GM13976 (cell line): ENCODE measurements around the gene TTC21A.

Source experiments
- DNase-seq: peaks from one replicate; pipeline ENCODE4 v3.0.0; 2012; ENCODE audit warnings: low spot score
- CTCF ChIP-seq: IDR thresholded peaks from 2 replicates; pipeline ENCODE4 v1.5.1; 2012; ENCODE audit warnings: borderline replicate concordance, mild to moderate bottlenecking; ENCODE audit not compliant: insufficient read depth; ENCODE audit errors: extremely low read depth, missing control alignments, control extremely low read depth
- in situ Hi-C: fragments of 300-500 bp; cut with MboI; formaldehyde crosslinking; loops from one replicate; pipeline ENCODE4 v1.12.0; 2022; ENCODE audit warnings: low sequenced_read_pairs, mixed read lengths, inconsistent platforms; ENCODE audit not compliant: unreplicated experiment

TTC21A gene

GRCh38 chr3:39067286-39067685 lies 40.2 kb upstream of the TTC21A start:
- no peak for TF ChIP-seq CTCF
- in situ Hi-C loops = no loop called here
- no peak for DNase-seq

- no peak for TF ChIP-seq CTCF
- in situ Hi-C loops = no loop called here
- no peak for DNase-seq
These were observed 38.9 kb upstream of the TTC21A start for GRCh38 chr3:39068556-39068955.

- DNase-seq = no peak
- in situ Hi-C loops = no loop called here
- no peak for TF ChIP-seq CTCF
These were observed 31.6 kb upstream of the TTC21A start for GRCh38 chr3:39075910-39076309.

- in situ Hi-C loops = no loop called here
These were observed 27.9 kb upstream of the TTC21A start for GRCh38 chr3:39079530-39079929.

GRCh38 chr3:39080026-39080425 lies 27.5 kb upstream of the TTC21A start:
- no peak for TF ChIP-seq CTCF
- no peak for DNase-seq
- in situ Hi-C loops = no loop called here

More at GRCh38 chr3:39079530-39079929, 27.9 kb upstream of the TTC21A start:
- DNase-seq = no peak
- TF ChIP-seq CTCF = no peak

- DNase-seq = no peak
- in situ Hi-C loops = no loop called here
- no peak for TF ChIP-seq CTCF
These were observed 24.7 kb upstream of the TTC21A start for GRCh38 chr3:39082666-39083313.
